WTC11 (cell line): Measurements from ENCODE around the gene OAF. TPM values are rescaled to one million over a fixed set of nuclear protein-coding genes. Genes with fewer than 3 reads are reported as not detected.

ENCODE experiments used
- ATAC-seq: fragments of 200-7000 bp; cut with Tn5 transposase; 2 replicates; pipeline ENCODE4 v1.10.0; 2021; ENCODE audit warnings: mild to moderate bottlenecking, moderate library complexity
- CTCF ChIA-PET: fragments of 300-600 bp; sonication (Branson Sonifier 250); formaldehyde crosslinking; loops from one replicate; lab custom pipeline; 2021; ENCODE audit warnings: antibody characterized with exemption; lab: Charles Lee
- POLR2A ChIA-PET: fragments of 350-600 bp; sonication (Branson Sonifier 250); formaldehyde crosslinking; loops from one replicate; lab custom pipeline; 2021; ENCODE audit warnings: antibody characterized with exemption; lab: Charles Lee
- DNase-seq: peaks from one replicate; pipeline ENCODE4 v3.0.0; 2021; ENCODE audit warnings: low spot score
- H3K27ac Mint-ChIP-seq: 2 replicates; pipeline ENCODE4 v1.8.0; 2021; ENCODE audit warnings: mixed read lengths
- H3K27me3 Mint-ChIP-seq: 2 replicates; pipeline ENCODE4 v1.8.0; 2021; ENCODE audit warnings: low read depth, mild to moderate bottlenecking, moderate library complexity, mixed read lengths
- H3K36me3 Mint-ChIP-seq: 2 replicates; pipeline ENCODE4 v1.8.0; 2021; ENCODE audit warnings: mixed read lengths
- H3K4me1 Mint-ChIP-seq: 2 replicates; pipeline ENCODE4 v1.8.0; 2022; ENCODE audit warnings: mixed read lengths
- H3K4me3 Mint-ChIP-seq: 2 replicates; pipeline ENCODE4 v1.8.0; 2021; ENCODE audit warnings: mild to moderate bottlenecking, moderate library complexity, mixed read lengths
- H3K9me3 Mint-ChIP-seq: 2 replicates; pipeline ENCODE4 v1.8.0; 2021; ENCODE audit warnings: mixed read lengths
- ATF6 ChIP-seq: sonication (generic); formaldehyde crosslinking; IDR thresholded peaks from 2 replicates; pipeline ENCODE4 v1.8.1; 2023; ENCODE audit warnings: mild to moderate bottlenecking, missing genetic modification reagents
- E2F5 ChIP-seq: sonication (generic); formaldehyde crosslinking; IDR thresholded peaks from 2 replicates; pipeline ENCODE4 v1.8.1; 2022; ENCODE audit warnings: mild to moderate bottlenecking, moderate library complexity, missing genetic modification reagents
- ERG ChIP-seq: fragments of 250-450 bp; sonication (Bioruptor Pico); IDR thresholded peaks from 2 replicates; pipeline ENCODE4 v1.8.0; 2021; ENCODE audit warnings: mild to moderate bottlenecking
- HMGA2 ChIP-seq: fragments of 250-450 bp; sonication (Bioruptor Pico); IDR thresholded peaks from 2 replicates; pipeline ENCODE4 v1.4.0; 2021; ENCODE audit warnings: mild to moderate bottlenecking, moderate library complexity
- IRF1 ChIP-seq: sonication (generic); formaldehyde crosslinking; IDR thresholded peaks from 2 replicates; pipeline ENCODE4 v1.8.0; 2023; ENCODE audit warnings: missing genetic modification reagents
- JAZF1 ChIP-seq: fragments of 250-450 bp; sonication (Bioruptor Pico); IDR thresholded peaks from 2 replicates; pipeline ENCODE4 v1.9.0; 2021; ENCODE audit warnings: moderate library complexity, mild to moderate bottlenecking, inconsistent platforms
- KAT7 ChIP-seq: sonication (generic); formaldehyde crosslinking; IDR thresholded peaks from 2 replicates; pipeline ENCODE4 v1.8.1; 2023; ENCODE audit warnings: missing genetic modification reagents, mild to moderate bottlenecking, borderline replicate concordance
- MYBL2 ChIP-seq: sonication (generic); formaldehyde crosslinking; IDR thresholded peaks from 2 replicates; pipeline ENCODE4 v1.8.1; 2023; ENCODE audit warnings: mild to moderate bottlenecking, moderate library complexity, missing genetic modification reagents
- NFATC4 ChIP-seq: fragments of 250-450 bp; sonication (Bioruptor Pico); IDR thresholded peaks from 2 replicates; pipeline ENCODE4 v1.9.0; 2021; ENCODE audit warnings: mild to moderate bottlenecking
- NR2C2 ChIP-seq: sonication (generic); formaldehyde crosslinking; IDR thresholded peaks from 2 replicates; pipeline ENCODE4 v1.8.0; 2022; ENCODE audit warnings: mild to moderate bottlenecking, missing genetic modification reagents
- RORB ChIP-seq: fragments of 250-450 bp; sonication (Bioruptor Pico); IDR thresholded peaks from 2 replicates; pipeline ENCODE4 v1.9.0; 2021; ENCODE audit warnings: mild to moderate bottlenecking
- SP1 ChIP-seq: sonication (generic); formaldehyde crosslinking; conservative IDR thresholded peaks from 2 replicates; pipeline ENCODE4 v1.8.1; 2022; ENCODE audit warnings: missing genetic modification reagents
- STAT6 ChIP-seq: sonication (generic); formaldehyde crosslinking; conservative IDR thresholded peaks from 2 replicates; pipeline ENCODE4 v1.8.1; 2023; ENCODE audit warnings: mild to moderate bottlenecking, low read depth, missing genetic modification reagents, moderate library complexity
- TCF7 ChIP-seq: sonication (generic); formaldehyde crosslinking; IDR thresholded peaks from 2 replicates; pipeline ENCODE4 v1.8.0; 2022; ENCODE audit warnings: mild to moderate bottlenecking, low read depth, missing genetic modification reagents, moderate library complexity
- TEAD1 ChIP-seq: sonication (generic); formaldehyde crosslinking; IDR thresholded peaks from 2 replicates; pipeline ENCODE4 v1.8.0; 2022; ENCODE audit warnings: mild to moderate bottlenecking, missing genetic modification reagents
- ZNF232 ChIP-seq: sonication (generic); formaldehyde crosslinking; IDR thresholded peaks from 2 replicates; pipeline ENCODE4 v1.8.0; 2022; ENCODE audit warnings: mild to moderate bottlenecking, missing genetic modification reagents
- ZNF425 ChIP-seq: fragments of 250-450 bp; sonication (Bioruptor Pico); conservative IDR thresholded peaks from 2 replicates; pipeline ENCODE4 v1.9.0; 2021; ENCODE audit warnings: mild to moderate bottlenecking
- ZNF671 ChIP-seq: fragments of 250-450 bp; sonication (Bioruptor Pico); IDR thresholded peaks from 2 replicates; pipeline ENCODE4 v1.8.0; 2021; ENCODE audit warnings: mild to moderate bottlenecking
- total RNA-seq: library from RNA; stranded (reverse); gene quantifications from 3 replicates; pipeline ENCODE4 v1.2.3, GENCODE V29; 2021

The OAF gene
- total RNA-seq, 1 experiment from 2014 or later: 5.6 TPM

- ChIA-PET CTCF (interaction anchor here (1.5 to 11.0 kb wide), 5 partner anchors 15 to 453 kb away, joined by 3 to 109 read pairs (median 12); no protein-coding TSS in a partner anchor), POLR2A (no interaction called here)
- no peak for DNase-seq
- H3K4me3 Mint-ChIP-seq: no peak overlapping the region
- H3K9me3 Mint-ChIP-seq: no peaks in the 10 kb centered on the region
- ATAC-seq: no peak
- H3K36me3 Mint-ChIP-seq: no peaks in the 10 kb centered on the region
- peaks cover 66% of the 10 kb centered on the region for H3K27me3 Mint-ChIP-seq
- peaks cover 50% of the 10 kb centered on the region for H3K4me1 Mint-ChIP-seq
- no peak overlapping the region for H3K27ac Mint-ChIP-seq
- TF ChIP-seq IRF1 (CRISPR knock-in tag) (no peak), KAT7 (no peak), ZNF232 (CRISPR knock-in tag) (no peak), NR2C2 (CRISPR knock-in tag) (no peak), ZNF425 (CRISPR knock-in tag) (no peak), MYBL2 (CRISPR knock-in tag) (no peak), ERG (no peak), SP1 (CRISPR knock-in tag) (no peak), HMGA2 (CRISPR knock-in tag) (no peak), RORB (CRISPR knock-in tag) (no peak), TCF7 (CRISPR knock-in tag) (no peak), STAT6 (CRISPR knock-in tag) (no peak), ATF6 (no peak), TEAD1 (CRISPR knock-in tag) (no peak), NFATC4 (CRISPR knock-in tag) (no peak), ZNF671 (CRISPR knock-in tag) (no peak), E2F5 (CRISPR knock-in tag) (no peak), JAZF1 (CRISPR knock-in tag) (no peak)
- TF ChIP-seq, all 79 proteins: peak for 0
Measured at GRCh38 chr11:120195601-120196320, 15.1 kb upstream of the OAF start.
